Neuronal stem cell (in vitro differentiated cells): ENCODE results near the gene MYL5.

ENCODE experiments used
- DNase-seq: peaks from one replicate; pipeline ENCODE4 v3.0.0-alpha.2; 2013; ENCODE audit warnings: low spot score
- H2AFZ ChIP-seq: one replicate; pipeline ENCODE4 v1.6.1; 2013; ENCODE audit warnings: mild to moderate bottlenecking, low read length, inconsistent platforms
- H2AK5ac ChIP-seq: 2 replicates; pipeline ENCODE4 v1.6.1; 2013; ENCODE audit warnings: low read depth, mild to moderate bottlenecking, inconsistent platforms, low read length, moderate library complexity, mixed read lengths
- H2BK120ac ChIP-seq: 2 replicates; pipeline ENCODE4 v1.6.1; 2013; ENCODE audit warnings: low read depth, mild to moderate bottlenecking, inconsistent platforms, low read length, moderate library complexity, mixed read lengths
- H2BK12ac ChIP-seq: one replicate; pipeline ENCODE4 v1.6.1; 2013; ENCODE audit warnings: low read length, inconsistent platforms
- H2BK15ac ChIP-seq: 2 replicates; pipeline ENCODE4 v1.6.1; 2013; ENCODE audit warnings: mild to moderate bottlenecking, low read length, inconsistent platforms, mixed read lengths
- H2BK5ac ChIP-seq: one replicate; pipeline ENCODE4 v1.6.1; 2013; ENCODE audit warnings: inconsistent platforms, mild to moderate bottlenecking, low read length, moderate library complexity
- H3K14ac ChIP-seq: one replicate; pipeline ENCODE4 v1.6.1; 2013; ENCODE audit warnings: low read length, inconsistent platforms
- H3K18ac ChIP-seq: 2 replicates; pipeline ENCODE4 v1.6.1; 2013; ENCODE audit warnings: low read length, inconsistent platforms
- H3K23ac ChIP-seq: 2 replicates; pipeline ENCODE4 v1.6.1; 2013; ENCODE audit warnings: low read depth, mild to moderate bottlenecking, mixed read lengths, low read length, inconsistent platforms; ENCODE audit not compliant: poor library complexity
- H3K27ac ChIP-seq: replicated peaks from 3 replicates; pipeline ENCODE4 v1.5.1; 2013; ENCODE audit warnings: low read length, inconsistent platforms
- H3K27me3 ChIP-seq, 3 experiments: 2 replicates each; pipeline ENCODE4 v1.6.1; 2013; ENCODE audit warnings: low read length in 3 of 3, mild to moderate bottlenecking in 2 of 3, inconsistent platforms in 1 of 3, low read depth in 1 of 3, mixed read lengths in 1 of 3, moderate library complexity in 1 of 3; ENCODE audit not compliant: control insufficient read depth in 3 of 3, insufficient read depth in 3 of 3
- H3K36me3 ChIP-seq, 2 donors: replicated peaks in 1 of 2; 2 replicates each; pipeline ENCODE4 v1.6.1; 2013; ENCODE audit warnings: low read length in 2 of 2; ENCODE audit not compliant: control insufficient read depth in 2 of 2, insufficient read depth in 2 of 2
- H3K4ac ChIP-seq: 2 replicates; pipeline ENCODE4 v1.6.1; 2013; ENCODE audit warnings: inconsistent platforms, mild to moderate bottlenecking, low read length, moderate library complexity
- H3K4me1 ChIP-seq, 2 donors: 1 replicate in 1 of 2; 2 replicates in 1 of 2; pipeline ENCODE4 v1.6.1; 2013; ENCODE audit warnings: low read length in 2 of 2, low read depth in 1 of 2; ENCODE audit not compliant: control insufficient read depth in 2 of 2, insufficient read depth in 1 of 2
- H3K4me2 ChIP-seq: one replicate; pipeline ENCODE4 v1.6.1; 2013; ENCODE audit warnings: mild to moderate bottlenecking, low read length, inconsistent platforms; ENCODE audit not compliant: insufficient read depth, poor library complexity, severe bottlenecking
- H3K4me3 ChIP-seq, 2 donors: 2 replicates each; pipeline ENCODE4 v1.5.1; 2013; ENCODE audit warnings: low read length in 2 of 2, mild to moderate bottlenecking in 2 of 2, inconsistent platforms in 1 of 2, moderate library complexity in 1 of 2
- H3K79me1 ChIP-seq: one replicate; pipeline ENCODE4 v1.6.1; 2013; ENCODE audit warnings: low read depth, mild to moderate bottlenecking, inconsistent platforms, low read length, moderate library complexity
- H3K9ac ChIP-seq: one replicate; pipeline ENCODE4 v1.6.1; 2013; ENCODE audit warnings: mild to moderate bottlenecking, low read depth, low read length, inconsistent platforms; ENCODE audit not compliant: poor library complexity
- H3K9me3 ChIP-seq, 2 donors: replicated peaks in 1 of 2; 2 replicates each; pipeline versions ENCODE3 to v1.6.1; 2013; ENCODE audit warnings: low read length in 2 of 2, mild to moderate bottlenecking in 2 of 2, inconsistent platforms in 1 of 2, low read depth in 1 of 2, mixed read lengths in 1 of 2, moderate library complexity in 1 of 2; ENCODE audit not compliant: control insufficient read depth in 2 of 2, insufficient read depth in 1 of 2
- H4K8ac ChIP-seq: one replicate; pipeline ENCODE4 v1.6.1; 2013; ENCODE audit warnings: low read depth, mild to moderate bottlenecking, inconsistent platforms, low read length, moderate library complexity
- H4K91ac ChIP-seq: one replicate; pipeline ENCODE4 v1.6.1; 2013; ENCODE audit warnings: low read length, low read depth, mild to moderate bottlenecking, inconsistent platforms; ENCODE audit not compliant: poor library complexity
- WGBS, 2 donors: extraction: QIAGEN DNeasy Blood & Tissue Kit; methylation state at CpG; one replicate each; pipeline ENCODE4 v1.1.7; 2013; ENCODE audit warnings: missing lambda C conversion rate in 2 of 2, mixed read lengths in 1 of 2; ENCODE audit not compliant: insufficient read length in 2 of 2, insufficient replicate concordance in 1 of 2; ENCODE audit errors: extremely low coverage in 2 of 2; 5-methylcytosine and 5-hydroxymethylcytosine counted together

MYL5 gene

GRCh38 chr4:671769-672168 is 2.6 kb upstream of the MYL5 start:
- Histone ChIP-seq H2AFZ (no peak overlapping the region), H3K27ac (no peak overlapping the region), H3K14ac (no peak overlapping the region), H2BK12ac (no peak overlapping the region), H2BK5ac (no peak overlapping the region), H3K9ac (no peak overlapping the region), H3K4me2 (no peak overlapping the region), H3K4me3 (no peak overlapping the region), H3K4ac (no peak overlapping the region), H4K91ac (no peak overlapping the region), H2AK5ac (no peak overlapping the region), H3K27me3 (no peaks in the 10 kb centered on the region), H3K23ac (no peak overlapping the region), H4K8ac (no peak overlapping the region), H3K9me3 (peaks cover 0 to 2% of the 10 kb centered on the region in 2 donors), H3K79me1 (peaks cover 5% of the 10 kb centered on the region), H2BK15ac (no peak overlapping the region), H3K18ac (no peak overlapping the region), H3K36me3 (peaks cover 16 to 26% of the 10 kb centered on the region in 2 donors), H3K4me1 (peaks cover 9 to 11% of the 10 kb centered on the region in 2 donors), H2BK120ac (no peak overlapping the region)
- WGBS, 2 donors = no CpG with 5 or more reads among the region's 3 CpGs
- DNase-seq = no peak

GRCh38 chr4:673349-674091 is 822 bp upstream of the MYL5 start:
- Histone ChIP-seq H2AFZ (peak overlapping the region; percentile 49), H3K4me2 (peak overlapping the region; percentile 91), H3K79me1 (peaks cover 5% of the 10 kb centered on the region), H3K4me3 (peak overlapping the region; percentile 83 to 85), H3K14ac (peak overlapping the region; percentile 56), H2BK120ac (peak overlapping the region; percentile 96), H3K27ac (no peak overlapping the region), H3K27me3 (no peaks in the 10 kb centered on the region), H2BK15ac (no peak overlapping the region), H3K23ac (no peak overlapping the region), H2AK5ac (peak overlapping the region; percentile 97), H2BK12ac (no peak overlapping the region), H3K9me3 (peaks cover 0 to 2% of the 10 kb centered on the region in 2 donors), H2BK5ac (no peak overlapping the region), H3K4me1 (peaks cover 9 to 11% of the 10 kb centered on the region in 2 donors), H3K18ac (peak overlapping the region; percentile 85), H3K4ac (peak overlapping the region; percentile 37), H3K9ac (peak overlapping the region; percentile 91), H4K8ac (peak overlapping the region; percentile 72), H3K36me3 (peaks cover 16 to 26% of the 10 kb centered on the region in 2 donors), H4K91ac (no peak overlapping the region)
- DNase-seq = no peak
- WGBS, 2 donors = no CpG with 5 or more reads among the region's 55 CpGs

GRCh38 chr4:675036-675882 is 917 bp downstream of the MYL5 start:
- Histone ChIP-seq H2BK15ac (peak overlapping the region; percentile 9), H3K4me1 (peaks cover 9 to 11% of the 10 kb centered on the region in 2 donors), H3K14ac (peak overlapping the region; percentile 63), H3K4me3 (peak overlapping the region; percentile 85 to 96), H3K9me3 (no peaks in the 10 kb centered on the region), H3K4me2 (peak overlapping the region; percentile 89), H2AFZ (peak overlapping the region; percentile 94), H3K9ac (peak overlapping the region; percentile 100), H3K23ac (peak overlapping the region; percentile 97), H3K18ac (peak overlapping the region; percentile 100), H3K27me3 (peaks cover 0 to 5% (median 2%) of the 10 kb centered on the region in 3 experiments), H2BK12ac (peak overlapping the region; percentile 75), H3K79me1 (peaks cover 7% of the 10 kb centered on the region), H2BK5ac (peak overlapping the region; percentile 98), H2AK5ac (peak overlapping the region; percentile 96), H3K4ac (peak overlapping the region; percentile 89), H2BK120ac (peak overlapping the region; percentile 50), H3K27ac (no peak overlapping the region), H3K36me3 (peaks cover 14 to 26% of the 10 kb centered on the region in 2 donors), H4K91ac (peak overlapping the region; percentile 11), H4K8ac (peak overlapping the region; percentile 48)
- no CpG with 5 or more reads among the region's 26 CpGs for WGBS, 2 donors
- no peak for DNase-seq
